GM23338 (cell line): ENCODE measurements around the gene CD4. TPM values are rescaled to one million over a fixed set of nuclear protein-coding genes. Genes with fewer than 3 reads are reported as not detected.

Source experiments
- ATAC-seq: fragments of 200-7000 bp; cut with Tn5 transposase; 3 replicates; pipeline ENCODE4 v1.9.1; 2020
- DNase-seq: peaks from one replicate; pipeline ENCODE4 v3.0.0-alpha.2; 2015; ENCODE audit warnings: low spot score
- H2AFZ ChIP-seq: fragments of 200-600 bp; sonication (generic); 2 replicates; pipeline ENCODE4 v1.8.0; 2016; ENCODE audit warnings: antibody characterized with exemption, mild to moderate bottlenecking, moderate library complexity
- H3F3A ChIP-seq: fragments of 200-600 bp; sonication (generic); replicated peaks from 2 replicates; pipeline ENCODE4 v1.8.0; 2017; ENCODE audit warnings: antibody characterized with exemption, mixed run types, low read depth
- H3K27ac ChIP-seq: fragments of 200-600 bp; sonication (generic); 2 replicates; pipeline ENCODE4 v1.6.1; 2016; ENCODE audit warnings: low read depth
- H3K27me3 ChIP-seq: fragments of 200-600 bp; sonication (generic); 2 replicates; pipeline ENCODE4 v1.8.0; 2016; ENCODE audit warnings: mild to moderate bottlenecking, mixed run types, moderate library complexity; ENCODE audit not compliant: insufficient read depth
- H3K36me3 ChIP-seq: fragments of 200-600 bp; sonication (generic); 2 replicates; pipeline ENCODE4 v1.8.0; 2016; ENCODE audit warnings: mild to moderate bottlenecking; ENCODE audit not compliant: insufficient read depth
- H3K4me1 ChIP-seq: fragments of 200-600 bp; sonication (generic); 2 replicates; pipeline ENCODE4 v1.8.0; 2016; ENCODE audit warnings: mild to moderate bottlenecking, moderate library complexity; ENCODE audit not compliant: insufficient read depth
- H3K4me2 ChIP-seq: fragments of 200-600 bp; sonication (generic); 2 replicates; pipeline ENCODE4 v1.7.1; 2017; ENCODE audit warnings: mixed run types
- H3K4me3 ChIP-seq: fragments of 200-600 bp; sonication (generic); 2 replicates; pipeline ENCODE4 v1.6.1; 2016; ENCODE audit warnings: mixed run types
- H3K79me2 ChIP-seq: fragments of 200-600 bp; sonication (generic); replicated peaks from 2 replicates; pipeline ENCODE4 v1.8.0; 2017; ENCODE audit warnings: mild to moderate bottlenecking; ENCODE audit not compliant: insufficient read depth
- H3K9me2 ChIP-seq: fragments of 200-600 bp; sonication (generic); 2 replicates; pipeline ENCODE4 v1.8.0; 2017; ENCODE audit not compliant: insufficient read depth
- H4K20me1 ChIP-seq: fragments of 200-600 bp; sonication (generic); replicated peaks from 2 replicates; pipeline ENCODE4 v1.8.0; 2017; ENCODE audit warnings: mild to moderate bottlenecking; ENCODE audit not compliant: insufficient read depth
- H3K27ac Mint-ChIP-seq: 2 replicates; pipeline ENCODE4 v1.8.0; 2020; ENCODE audit warnings: inconsistent platforms, mild to moderate bottlenecking, moderate library complexity, mixed read lengths
- H3K27me3 Mint-ChIP-seq: 3 replicates; pipeline ENCODE4 v1.8.0; 2022; ENCODE audit warnings: low read depth, mild to moderate bottlenecking, moderate library complexity, mixed read lengths, inconsistent platforms; ENCODE audit not compliant: insufficient read depth, poor library complexity
- H3K36me3 Mint-ChIP-seq: 3 replicates; pipeline ENCODE4 v1.8.0; 2021; ENCODE audit warnings: low read depth, mild to moderate bottlenecking, inconsistent platforms, moderate library complexity, mixed read lengths
- H3K4me1 Mint-ChIP-seq: 3 replicates; pipeline ENCODE4 v1.8.0; 2020; ENCODE audit warnings: mild to moderate bottlenecking, inconsistent platforms, mixed read lengths
- H3K4me3 Mint-ChIP-seq: 3 replicates; pipeline ENCODE4 v1.8.0; 2021; ENCODE audit warnings: moderate library complexity, mild to moderate bottlenecking, inconsistent platforms, mixed read lengths
- H3K9me3 Mint-ChIP-seq: 3 replicates; pipeline ENCODE4 v1.8.0; 2020; ENCODE audit warnings: moderate library complexity, mild to moderate bottlenecking, inconsistent platforms, mixed read lengths
- CREB1 ChIP-seq: fragments of 250-450 bp; sonication (Bioruptor Pico); IDR thresholded peaks from 2 replicates; pipeline ENCODE4 v1.5.0; 2020; ENCODE audit warnings: low read depth, mild to moderate bottlenecking, moderate library complexity
- EZH2 ChIP-seq: fragments of 200-600 bp; sonication (generic); IDR thresholded peaks from one replicate; pipeline ENCODE4 v1.8.0; 2017; ENCODE audit warnings: antibody characterized with exemption, mild to moderate bottlenecking, low read depth; ENCODE audit not compliant: unreplicated experiment
- EZH2phosphoT487 ChIP-seq: fragments of 200-600 bp; sonication (generic); IDR thresholded peaks from one replicate; pipeline ENCODE4 v1.8.1; 2018; ENCODE audit warnings: antibody characterized with exemption; ENCODE audit not compliant: unreplicated experiment
- JUNB ChIP-seq: IDR thresholded peaks from one replicate; pipeline ENCODE4 v1.6.1; 2016; ENCODE audit warnings: antibody characterized with exemption; ENCODE audit not compliant: unreplicated experiment
- NANOG ChIP-seq: IDR thresholded peaks from 2 replicates; pipeline ENCODE4 v1.6.1; 2016; ENCODE audit warnings: antibody characterized with exemption, borderline replicate concordance
- STAT1 ChIP-seq: IDR thresholded peaks from one replicate; pipeline ENCODE4 v1.6.1; 2016; ENCODE audit warnings: antibody characterized with exemption; ENCODE audit not compliant: unreplicated experiment
- ZNF114 ChIP-seq: fragments of 250-450 bp; sonication (Bioruptor Pico); IDR thresholded peaks from 2 replicates; pipeline ENCODE4 v1.5.0; 2020; ENCODE audit warnings: mild to moderate bottlenecking, moderate library complexity
- polyA plus RNA-seq: library from polyadenylated mRNA; unstranded; fragments of >200 nt; fragmentation: Nextera tagmentation; extraction: Ambion mirVana; gene quantifications from 2 replicates; pipeline ENCODE4 v1.2.1, GENCODE V29; 2016
- total RNA-seq: library from RNA; depleted of rRNA; stranded (reverse); fragments of >200 nt; shearing (Covaris generic); gene quantifications from 2 replicates; pipeline ENCODE4 v1.2.3, GENCODE V29; 2014
- TF ChIP-seq, protein P1 (sequence below): IDR thresholded peaks from one replicate; pipeline ENCODE4 v1.6.1; 2018; ENCODE audit warnings: antibody characterized with exemption; ENCODE audit not compliant: unreplicated experiment

The CD4 gene
- total and polyA plus RNA-seq, 2 experiments from 2014 or later: 1.5 to 2.0 TPM

GRCh38 chr12:6767353-6768319, 21.7 kb upstream of the CD4 start (continued):
- no peak for TF ChIP-seq JUNB
- TF ChIP-seq, protein P1, sequence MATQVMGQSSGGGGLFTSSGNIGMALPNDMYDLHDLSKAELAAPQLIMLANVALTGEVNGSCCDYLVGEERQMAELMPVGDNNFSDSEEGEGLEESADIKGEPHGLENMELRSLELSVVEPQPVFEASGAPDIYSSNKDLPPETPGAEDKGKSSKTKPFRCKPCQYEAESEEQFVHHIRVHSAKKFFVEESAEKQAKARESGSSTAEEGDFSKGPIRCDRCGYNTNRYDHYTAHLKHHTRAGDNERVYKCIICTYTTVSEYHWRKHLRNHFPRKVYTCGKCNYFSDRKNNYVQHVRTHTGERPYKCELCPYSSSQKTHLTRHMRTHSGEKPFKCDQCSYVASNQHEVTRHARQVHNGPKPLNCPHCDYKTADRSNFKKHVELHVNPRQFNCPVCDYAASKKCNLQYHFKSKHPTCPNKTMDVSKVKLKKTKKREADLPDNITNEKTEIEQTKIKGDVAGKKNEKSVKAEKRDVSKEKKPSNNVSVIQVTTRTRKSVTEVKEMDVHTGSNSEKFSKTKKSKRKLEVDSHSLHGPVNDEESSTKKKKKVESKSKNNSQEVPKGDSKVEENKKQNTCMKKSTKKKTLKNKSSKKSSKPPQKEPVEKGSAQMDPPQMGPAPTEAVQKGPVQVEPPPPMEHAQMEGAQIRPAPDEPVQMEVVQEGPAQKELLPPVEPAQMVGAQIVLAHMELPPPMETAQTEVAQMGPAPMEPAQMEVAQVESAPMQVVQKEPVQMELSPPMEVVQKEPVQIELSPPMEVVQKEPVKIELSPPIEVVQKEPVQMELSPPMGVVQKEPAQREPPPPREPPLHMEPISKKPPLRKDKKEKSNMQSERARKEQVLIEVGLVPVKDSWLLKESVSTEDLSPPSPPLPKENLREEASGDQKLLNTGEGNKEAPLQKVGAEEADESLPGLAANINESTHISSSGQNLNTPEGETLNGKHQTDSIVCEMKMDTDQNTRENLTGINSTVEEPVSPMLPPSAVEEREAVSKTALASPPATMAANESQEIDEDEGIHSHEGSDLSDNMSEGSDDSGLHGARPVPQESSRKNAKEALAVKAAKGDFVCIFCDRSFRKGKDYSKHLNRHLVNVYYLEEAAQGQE: no peak
- no peak for TF ChIP-seq CREB1 (CRISPR knock-in tag)
- no peak for TF ChIP-seq NANOG
- TF ChIP-seq ZNF114: no peak
- TF ChIP-seq EZH2phosphoT487: no peak

DNA sequence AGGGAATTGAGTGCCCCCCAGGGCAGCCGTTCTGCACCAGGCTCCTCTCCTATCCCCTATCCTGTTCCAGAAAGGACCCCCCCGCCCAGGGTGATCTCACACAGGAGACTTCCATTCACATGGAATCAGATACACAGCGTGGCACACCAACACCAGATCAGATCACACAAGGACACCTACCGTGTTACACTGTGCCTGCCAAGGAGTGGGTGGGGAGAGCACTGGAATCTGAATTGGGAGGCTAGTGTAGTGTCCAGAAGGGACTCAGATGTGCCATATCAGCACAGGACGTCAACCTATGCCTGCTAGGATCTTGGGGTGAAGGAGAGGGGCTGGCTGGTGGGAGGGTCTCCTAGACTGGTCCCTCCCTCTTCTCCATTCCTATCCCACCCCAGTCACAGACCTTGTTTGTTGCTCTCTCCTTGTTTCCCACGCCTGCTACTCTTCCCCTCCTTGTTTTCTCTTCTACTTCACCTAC, 20.9 kb upstream of the CD4 start:
- Histone ChIP-seq H3K4me3 (peak overlapping the region; percentile 98), H3K27me3 (peaks cover 33% of the 10 kb centered on the region), H3K9me2 (no peaks in the 10 kb centered on the region), H3K79me2 (peaks cover 20% of the 10 kb centered on the region), H3K27ac (peak overlapping the region; percentile 94), H3F3A (peaks cover 43% of the 10 kb centered on the region), H3K4me2 (peak overlapping the region; percentile 99), H2AFZ (no peak overlapping the region), H3K36me3 (no peaks in the 10 kb centered on the region), H4K20me1 (peaks cover 20% of the 10 kb centered on the region), H3K4me1 (peaks cover 54% of the 10 kb centered on the region)
- DNase-seq: peak; percentile 39
- peak overlapping the region; percentile 89 for H3K4me3 Mint-ChIP-seq
- TF ChIP-seq JUNB (no peak), STAT1 (no peak), NANOG (no peak), EZH2 (no peak), CREB1 (CRISPR knock-in tag) (no peak), ZNF114 (no peak)
- TF ChIP-seq, protein P1: no peak
- peak overlapping the region; percentile 89 for H3K27ac Mint-ChIP-seq
- peaks cover 64% of the 10 kb centered on the region for H3K4me1 Mint-ChIP-seq
- H3K36me3 Mint-ChIP-seq: peaks cover 18% of the 10 kb centered on the region
- peaks cover 43% of the 10 kb centered on the region for H3K27me3 Mint-ChIP-seq
- peak; percentile 1 for ATAC-seq
- H3K9me3 Mint-ChIP-seq: no peaks in the 10 kb centered on the region; the same call in 1 of the 3 replicates
